Dedifferentiated amniotic fluid mesenchymal stem cell (primary cell): Measurements from ENCODE around the gene MKI67.
"Not testable (repeated sequence)": the region's sequence is repeated elsewhere in the genome, so short reads cannot be mapped to it uniquely, and the experiment has no call there.

Experiments used
- DNase-seq: peaks from one replicate; pipeline ENCODE4 v3.0.0-alpha.2; 2016; ENCODE audit errors: extremely low spot score

The MKI67 gene, protein sequence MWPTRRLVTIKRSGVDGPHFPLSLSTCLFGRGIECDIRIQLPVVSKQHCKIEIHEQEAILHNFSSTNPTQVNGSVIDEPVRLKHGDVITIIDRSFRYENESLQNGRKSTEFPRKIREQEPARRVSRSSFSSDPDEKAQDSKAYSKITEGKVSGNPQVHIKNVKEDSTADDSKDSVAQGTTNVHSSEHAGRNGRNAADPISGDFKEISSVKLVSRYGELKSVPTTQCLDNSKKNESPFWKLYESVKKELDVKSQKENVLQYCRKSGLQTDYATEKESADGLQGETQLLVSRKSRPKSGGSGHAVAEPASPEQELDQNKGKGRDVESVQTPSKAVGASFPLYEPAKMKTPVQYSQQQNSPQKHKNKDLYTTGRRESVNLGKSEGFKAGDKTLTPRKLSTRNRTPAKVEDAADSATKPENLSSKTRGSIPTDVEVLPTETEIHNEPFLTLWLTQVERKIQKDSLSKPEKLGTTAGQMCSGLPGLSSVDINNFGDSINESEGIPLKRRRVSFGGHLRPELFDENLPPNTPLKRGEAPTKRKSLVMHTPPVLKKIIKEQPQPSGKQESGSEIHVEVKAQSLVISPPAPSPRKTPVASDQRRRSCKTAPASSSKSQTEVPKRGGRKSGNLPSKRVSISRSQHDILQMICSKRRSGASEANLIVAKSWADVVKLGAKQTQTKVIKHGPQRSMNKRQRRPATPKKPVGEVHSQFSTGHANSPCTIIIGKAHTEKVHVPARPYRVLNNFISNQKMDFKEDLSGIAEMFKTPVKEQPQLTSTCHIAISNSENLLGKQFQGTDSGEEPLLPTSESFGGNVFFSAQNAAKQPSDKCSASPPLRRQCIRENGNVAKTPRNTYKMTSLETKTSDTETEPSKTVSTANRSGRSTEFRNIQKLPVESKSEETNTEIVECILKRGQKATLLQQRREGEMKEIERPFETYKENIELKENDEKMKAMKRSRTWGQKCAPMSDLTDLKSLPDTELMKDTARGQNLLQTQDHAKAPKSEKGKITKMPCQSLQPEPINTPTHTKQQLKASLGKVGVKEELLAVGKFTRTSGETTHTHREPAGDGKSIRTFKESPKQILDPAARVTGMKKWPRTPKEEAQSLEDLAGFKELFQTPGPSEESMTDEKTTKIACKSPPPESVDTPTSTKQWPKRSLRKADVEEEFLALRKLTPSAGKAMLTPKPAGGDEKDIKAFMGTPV (N-terminal part only)

DNA sequence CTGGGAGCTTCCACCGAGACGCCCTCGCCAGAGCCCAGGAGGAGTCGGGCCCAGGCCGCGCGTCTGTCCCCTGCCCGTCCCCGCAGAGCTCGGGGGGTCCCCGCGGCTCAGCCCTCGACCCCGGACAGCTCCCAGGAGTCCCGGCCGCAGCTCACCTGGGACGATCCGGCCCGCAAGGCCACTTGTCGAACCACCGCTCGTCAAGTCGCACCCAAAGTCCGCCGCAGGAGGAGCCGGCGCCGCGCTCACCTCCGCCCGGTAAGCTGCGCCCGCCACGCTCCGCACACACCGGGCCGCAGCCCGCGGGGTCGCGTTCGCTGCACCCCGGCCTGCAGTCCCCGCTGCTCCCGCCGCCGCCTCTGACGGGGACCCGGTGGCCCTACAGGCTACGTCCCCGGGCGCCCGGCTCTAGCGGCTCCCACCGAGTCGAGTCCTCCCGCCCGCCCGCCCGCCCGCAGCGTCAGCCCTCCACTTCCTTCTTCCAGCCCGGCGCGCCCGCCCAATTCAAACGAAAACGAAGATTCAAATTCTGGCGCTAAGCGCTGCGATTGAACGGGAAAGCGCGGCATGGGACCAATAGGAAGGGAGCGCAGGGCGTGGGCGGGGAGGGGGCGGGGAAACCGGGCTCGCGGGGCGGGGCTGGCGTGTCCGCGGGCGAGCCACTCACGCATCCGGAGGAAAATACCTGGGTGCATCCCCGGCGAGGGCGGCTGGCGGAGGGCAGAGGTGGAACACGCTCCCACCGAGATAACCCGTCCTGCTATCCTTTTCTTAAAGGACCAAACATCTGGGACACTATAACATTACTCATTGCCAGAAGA lies at the start of gene MKI67:
Gene MKI67, minus strand, starts transcription at position 480 of the 821 bp plus-strand sequence. CDS start 756 bp downstream, outside the sequence.
- DNase-seq = peak; percentile 73

DNA sequence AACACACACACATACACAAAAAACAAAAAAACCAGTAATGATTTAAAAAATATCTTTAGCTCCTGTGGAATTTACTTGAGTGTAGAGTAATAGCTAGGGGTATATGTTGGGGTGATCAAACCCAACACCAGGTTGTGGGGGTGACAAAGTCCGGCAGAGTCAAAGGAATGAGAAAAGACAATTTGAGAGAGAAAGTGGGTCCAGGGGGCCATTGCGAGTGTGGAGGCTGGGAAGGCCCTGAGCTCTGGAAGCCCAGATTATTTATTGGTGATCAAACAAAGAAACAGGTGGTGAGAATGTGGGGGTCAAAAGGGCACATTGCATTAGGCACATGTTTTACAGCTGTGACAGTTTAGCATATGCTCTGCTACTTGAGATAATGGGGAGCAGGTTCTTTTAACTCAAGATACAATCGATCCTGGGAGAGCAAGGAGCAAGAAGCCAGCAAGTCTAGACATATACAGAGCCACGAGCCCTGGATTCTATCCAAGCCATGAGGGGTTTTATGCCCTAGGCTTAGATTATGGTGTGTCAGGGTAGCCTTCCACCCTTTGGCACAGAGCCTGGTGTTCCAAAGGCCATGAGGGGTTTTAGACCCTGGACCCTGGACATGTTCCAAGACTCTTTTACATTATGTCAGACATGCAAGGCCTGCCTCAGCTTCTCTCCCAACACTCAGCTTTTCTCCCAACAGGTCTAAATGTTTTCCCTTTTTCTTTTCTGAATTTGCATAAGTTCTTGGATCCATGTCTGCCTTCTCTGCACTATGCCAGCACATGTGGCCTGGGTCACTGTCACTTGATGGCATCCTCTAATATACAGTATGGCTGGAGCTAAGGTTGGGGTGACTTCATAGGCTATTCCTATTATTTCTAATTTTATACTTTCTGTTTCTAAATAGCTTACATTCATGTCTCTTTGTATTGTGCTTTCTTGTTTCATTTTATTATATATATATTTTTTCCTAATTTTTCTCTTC lies 48.6 kb upstream of the MKI67 start:
- no peak for DNase-seq

DNA sequence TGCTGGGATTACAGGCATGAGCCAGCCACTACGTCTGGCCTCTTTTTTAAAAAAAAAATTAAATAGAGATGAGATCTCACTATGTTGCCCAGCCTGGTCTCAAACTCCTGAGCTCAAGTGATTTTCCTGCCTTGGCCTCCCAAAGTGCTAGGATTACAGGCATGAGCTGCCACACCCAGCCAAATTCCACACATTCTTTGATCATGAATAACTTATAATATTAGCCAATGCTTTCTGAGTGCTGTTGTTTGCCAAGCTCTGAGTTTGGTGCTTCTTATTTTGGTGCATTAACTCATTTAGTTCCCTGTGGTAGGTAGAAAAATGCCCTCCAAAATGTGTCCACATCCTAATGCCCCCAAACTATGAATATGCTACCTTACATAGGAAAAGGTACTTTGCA lies 47.2 kb upstream of the MKI67 start:
- DNase-seq = no peak

DNA sequence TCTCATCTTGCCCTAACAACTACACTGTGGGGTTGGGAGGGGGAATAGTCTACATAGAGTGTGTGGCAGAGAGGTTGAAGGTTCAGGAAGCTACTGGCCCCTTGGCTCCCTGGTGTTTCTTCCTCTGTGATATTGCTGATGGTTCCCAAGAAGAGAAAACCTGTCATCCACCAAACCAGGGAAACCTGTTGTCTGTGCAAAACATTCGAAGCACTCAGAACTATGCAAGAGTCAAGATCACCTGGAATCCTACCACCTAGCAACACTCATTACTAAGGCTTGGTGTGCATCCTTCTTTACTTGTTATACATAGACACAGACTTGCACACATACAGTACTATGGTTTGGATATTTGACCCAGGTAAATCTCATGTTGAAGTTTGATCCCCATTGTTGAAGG lies 46.5 kb upstream of the MKI67 start:
- no peak for DNase-seq

DNA sequence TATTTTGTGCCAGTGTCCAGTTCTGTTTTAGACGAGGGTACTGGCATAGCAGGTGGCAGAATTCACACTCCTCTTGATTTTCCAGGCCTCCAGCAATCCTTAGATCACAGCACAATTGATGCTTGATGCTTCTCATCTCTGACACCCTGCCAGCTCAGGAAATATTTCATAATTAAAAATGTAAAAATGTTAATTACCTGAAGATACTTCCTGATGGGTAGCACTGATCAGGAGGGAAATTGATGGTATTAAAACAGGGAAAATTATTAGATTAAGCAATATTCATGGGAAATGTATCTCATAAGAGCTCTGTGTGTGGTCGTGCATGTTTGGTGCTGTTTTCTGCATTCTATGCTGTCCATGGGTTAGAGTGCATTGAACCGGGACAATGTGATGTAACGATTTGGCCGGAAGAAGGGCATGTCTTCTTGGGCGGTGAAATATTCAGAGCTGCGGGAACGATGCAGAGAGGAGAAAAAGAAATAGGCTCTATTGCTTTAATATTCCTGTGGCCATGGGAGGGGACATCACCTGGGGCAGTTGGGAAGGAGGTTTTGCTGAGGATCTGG lies 43.7 kb upstream of the MKI67 start:
- no peak for DNase-seq

DNA sequence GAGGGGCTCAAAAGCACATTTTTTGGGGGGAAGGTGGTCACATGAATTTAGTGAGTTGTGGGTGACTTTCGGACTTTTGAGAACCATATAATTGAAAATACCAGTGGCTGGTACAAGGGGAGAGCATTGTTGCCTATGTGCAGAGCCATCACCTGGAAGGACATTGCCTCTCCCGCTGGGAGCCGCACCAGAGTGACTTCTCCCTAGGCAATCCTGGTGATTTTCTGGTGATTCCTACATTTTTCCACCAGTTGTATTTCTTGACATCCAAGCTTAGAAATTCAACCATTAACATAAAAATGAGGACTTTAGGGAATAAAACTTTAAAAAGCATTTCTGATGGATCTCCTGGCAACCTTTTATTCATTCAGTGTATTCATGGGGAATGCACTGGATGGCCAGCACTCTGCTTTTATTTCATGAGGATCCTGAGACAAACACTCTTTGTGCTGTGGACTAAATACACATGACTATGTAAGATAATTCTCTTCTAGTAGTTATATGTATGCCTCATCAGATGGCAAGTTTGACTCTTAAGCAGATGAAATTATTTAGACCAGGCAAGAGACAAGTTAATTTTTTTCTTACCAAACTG lies 41.8 kb upstream of the MKI67 start:
- DNase-seq = no peak

DNA sequence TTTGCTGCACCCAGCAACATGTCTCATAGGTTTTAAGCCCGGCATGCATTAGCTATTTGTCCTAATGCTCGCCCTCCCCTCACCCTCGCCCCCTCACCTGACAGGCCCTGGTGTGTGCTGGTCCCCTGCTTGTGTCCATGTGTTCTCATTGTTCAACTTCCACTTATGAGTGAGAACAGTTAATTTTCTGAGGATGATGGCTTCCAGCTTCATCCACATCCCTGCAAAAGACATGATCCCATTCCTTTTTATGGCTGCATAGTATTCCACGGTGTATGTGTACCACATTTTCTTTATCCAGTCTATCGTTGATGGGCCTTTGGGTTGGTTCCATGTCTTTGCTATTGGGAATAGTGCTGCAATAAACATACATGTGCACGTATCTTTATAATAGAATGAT lies 40.9 kb upstream of the MKI67 start:
- not testable (repeated sequence) for DNase-seq

DNA sequence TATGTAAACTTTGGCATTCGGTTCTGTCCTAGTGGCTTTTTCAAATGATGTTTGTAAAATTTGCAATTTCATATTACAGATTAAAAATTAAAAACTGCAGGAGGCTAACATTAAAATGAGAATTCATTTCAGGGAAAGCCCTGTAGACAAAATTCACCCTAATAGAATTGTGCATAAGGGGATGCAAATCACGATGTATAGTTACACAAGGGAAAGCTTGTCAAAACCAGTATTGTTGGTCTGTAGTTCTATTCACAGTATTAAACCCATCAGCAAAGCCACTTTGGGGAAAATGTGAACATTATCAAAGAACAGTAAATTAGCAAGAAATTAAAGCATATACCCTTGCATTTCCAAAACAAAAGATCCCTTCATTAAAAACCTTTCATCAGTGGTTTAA lies 39.9 kb upstream of the MKI67 start:
- DNase-seq = no peak

DNA sequence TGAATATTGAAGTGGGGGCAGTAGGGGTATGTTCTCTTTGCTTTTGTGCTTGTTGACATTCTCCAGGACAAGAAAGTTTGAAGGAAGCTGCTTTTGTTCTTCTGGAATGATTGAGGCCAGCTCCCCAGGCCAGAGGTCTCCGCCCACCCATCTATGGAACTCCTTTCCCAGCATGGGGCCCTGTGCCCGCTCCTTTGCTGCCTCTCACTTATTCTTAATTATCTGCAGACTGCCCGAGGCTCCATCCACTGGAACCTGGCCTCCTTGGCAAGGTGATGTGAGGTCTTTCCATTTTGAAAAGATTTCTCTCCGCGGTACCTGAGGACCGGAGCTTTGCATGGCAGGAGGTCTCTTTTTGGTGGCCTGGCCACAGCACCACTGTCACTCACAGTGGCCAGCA lies 39.3 kb upstream of the MKI67 start:
- no peak for DNase-seq

DNA sequence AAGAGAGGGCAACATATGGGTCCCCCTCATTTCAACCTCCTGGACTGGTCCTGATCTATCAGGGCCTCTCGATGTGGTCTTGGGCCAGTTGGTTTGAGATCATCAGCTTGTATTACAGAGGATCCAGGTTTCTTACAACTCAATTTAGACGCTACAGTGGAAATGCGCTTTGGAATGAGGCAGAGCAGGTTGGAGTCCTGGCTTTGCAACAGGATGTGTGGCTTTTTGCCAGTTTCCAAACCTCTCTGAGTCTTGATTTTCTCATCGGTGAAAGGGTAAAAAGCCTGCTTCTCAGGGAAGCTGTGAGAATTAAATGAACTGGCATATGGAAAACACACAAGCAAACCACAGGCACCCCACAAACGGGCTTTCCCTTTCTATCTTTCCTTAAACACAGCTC lies 37.5 kb upstream of the MKI67 start:
- no peak for DNase-seq

DNA sequence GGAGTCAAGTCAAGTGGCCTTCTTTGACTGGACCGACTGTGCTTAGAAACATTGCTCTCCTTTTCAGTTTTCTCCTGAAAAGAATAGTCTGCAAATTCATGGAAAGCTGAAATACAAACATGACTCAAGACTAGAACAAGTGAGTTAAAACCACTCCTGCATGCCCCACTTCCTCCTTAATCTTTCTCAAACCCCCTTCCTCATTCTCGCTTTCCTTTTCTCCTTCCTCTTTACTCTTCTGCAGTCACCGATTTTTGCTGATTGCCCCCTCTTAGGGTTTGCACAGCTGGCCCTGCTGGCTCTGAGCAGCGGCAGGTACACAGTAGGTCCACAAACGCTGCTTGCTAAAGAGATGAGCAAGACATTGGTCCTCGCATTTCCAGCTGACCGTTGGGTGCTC lies 34.8 kb upstream of the MKI67 start:
- no peak for DNase-seq

DNA sequence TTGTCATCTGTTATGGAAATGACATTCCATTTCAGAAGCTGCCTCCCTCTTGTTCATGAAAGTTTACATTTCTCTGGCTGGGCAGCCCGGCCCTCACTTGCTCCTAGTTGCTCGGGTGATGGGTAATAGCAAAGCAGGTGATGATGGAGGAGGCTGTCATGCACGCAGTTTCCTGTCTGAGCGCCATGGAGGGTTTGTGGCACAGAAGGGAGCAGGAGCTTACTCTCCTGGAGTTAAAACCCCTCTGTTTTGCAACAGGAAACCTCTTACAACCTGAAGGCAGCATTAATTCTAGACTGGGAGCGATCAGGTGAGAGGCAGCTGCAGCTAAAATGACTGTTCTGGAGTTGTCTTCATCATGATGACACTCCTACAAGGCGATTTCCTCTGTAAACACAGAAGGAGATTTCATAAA lies 34.1 kb upstream of the MKI67 start:
- no peak for DNase-seq

DNA sequence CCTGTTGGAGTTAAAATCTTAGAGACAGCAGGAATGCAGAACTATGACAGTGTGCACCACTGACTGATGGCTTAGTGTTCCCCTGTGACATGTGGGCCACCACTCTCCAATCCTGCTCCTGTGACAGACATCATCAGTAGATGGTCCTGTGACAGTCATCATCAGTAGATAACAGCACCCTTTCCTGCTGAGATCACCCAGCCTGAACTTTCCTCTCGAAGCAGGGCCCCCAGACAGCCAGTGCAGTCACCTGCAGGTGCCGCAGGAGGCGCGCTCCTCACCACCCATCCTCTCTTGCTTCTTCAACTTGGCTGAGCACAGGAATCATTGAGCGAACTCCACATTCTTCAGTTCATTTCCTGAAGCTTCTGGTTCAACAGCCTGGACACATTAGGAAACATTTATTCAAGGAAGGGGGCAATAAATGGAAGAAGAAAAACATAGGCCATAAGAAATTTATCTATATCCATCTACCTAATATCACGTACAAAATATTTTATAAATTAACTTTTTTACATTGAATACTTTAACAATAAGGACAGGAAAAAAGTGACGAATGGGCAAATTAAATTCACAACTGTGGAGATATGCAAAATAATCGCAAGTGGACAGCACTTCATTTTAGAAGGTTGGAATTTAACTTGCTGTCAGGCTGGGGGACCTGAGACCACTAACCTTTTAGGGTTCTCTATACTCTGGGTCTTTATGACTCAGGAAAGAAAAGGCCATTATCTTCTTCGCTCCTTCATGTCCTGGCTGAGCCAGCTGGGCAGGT lies 32.0 kb upstream of the MKI67 start:
- DNase-seq = no peak

DNA sequence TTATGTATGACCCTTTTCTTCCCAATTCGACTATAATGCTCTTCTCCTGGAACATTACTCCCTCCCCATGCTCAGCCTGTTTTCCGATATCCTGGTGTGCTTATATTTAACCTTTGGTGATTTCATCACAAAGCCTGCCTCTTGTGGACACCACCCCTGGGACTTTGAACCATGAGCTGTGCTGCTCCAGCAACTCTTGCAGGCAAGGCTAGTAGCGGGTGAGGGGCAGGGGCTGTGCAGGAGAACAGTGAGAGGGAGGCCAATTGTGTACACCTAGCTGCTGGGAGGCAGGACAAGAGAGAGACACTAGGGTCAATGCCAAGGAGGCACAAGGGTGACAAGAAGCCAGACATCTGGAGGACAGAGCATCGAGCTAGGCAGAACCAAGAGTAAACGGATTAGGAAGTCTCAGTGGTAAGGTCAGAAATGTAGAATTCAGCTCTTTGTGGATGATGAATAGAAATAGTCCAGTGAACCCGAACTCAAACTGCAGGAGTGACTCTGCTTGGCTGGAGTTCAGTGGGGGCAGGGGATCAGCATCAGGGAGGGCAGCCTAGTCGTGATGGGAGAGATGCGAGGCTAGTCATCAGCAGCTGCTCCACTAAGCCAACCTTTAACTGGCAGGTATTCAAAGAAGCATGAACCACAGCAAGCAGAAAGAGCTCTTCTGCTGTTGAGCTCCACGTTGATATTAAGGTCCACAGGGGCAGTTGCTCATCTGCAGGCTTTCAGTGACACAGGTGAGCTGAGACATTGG lies 31.0 kb upstream of the MKI67 start:
- DNase-seq = no peak

DNA sequence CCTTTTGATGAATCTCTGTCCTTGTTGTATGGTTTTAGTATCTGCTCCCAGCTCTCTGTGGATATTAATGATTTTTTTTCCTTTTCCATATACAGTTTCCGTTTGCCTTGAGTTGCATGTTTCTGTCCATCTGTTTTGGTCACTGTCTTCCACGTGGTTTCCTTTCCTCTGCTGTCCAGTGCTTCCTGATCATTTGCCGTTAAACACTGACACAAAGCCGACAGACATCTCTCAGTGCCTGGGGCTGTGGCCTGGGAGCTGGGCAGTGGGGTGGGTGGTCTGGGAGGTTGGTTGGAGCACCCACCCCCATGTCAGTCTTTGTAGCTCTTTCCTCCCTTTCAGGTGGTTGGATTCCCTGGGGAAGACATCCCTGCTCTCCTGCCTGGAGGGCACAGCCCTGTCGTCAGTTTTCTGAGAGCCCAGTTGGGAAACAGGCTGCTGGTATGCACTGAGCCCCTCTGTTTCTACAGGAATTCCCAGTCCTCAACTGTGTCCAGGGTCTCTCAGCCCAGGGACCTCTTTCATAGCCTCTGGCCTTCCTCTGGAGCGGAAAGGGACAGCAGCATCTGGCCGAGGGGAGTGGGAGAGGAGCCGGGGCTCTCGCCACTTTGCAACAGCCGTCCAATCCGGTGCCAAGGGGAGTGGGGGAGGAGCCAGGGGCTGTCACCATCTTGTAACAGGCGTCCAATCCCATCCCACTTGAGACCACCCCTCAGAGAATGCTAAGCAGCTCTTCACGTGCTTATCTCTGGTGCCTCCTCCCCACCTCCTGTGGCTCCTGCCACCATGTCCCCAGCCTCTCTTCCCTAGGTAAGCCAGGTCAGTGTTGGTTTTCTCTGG lies 26.7 kb upstream of the MKI67 start:
- no peak for DNase-seq

DNA sequence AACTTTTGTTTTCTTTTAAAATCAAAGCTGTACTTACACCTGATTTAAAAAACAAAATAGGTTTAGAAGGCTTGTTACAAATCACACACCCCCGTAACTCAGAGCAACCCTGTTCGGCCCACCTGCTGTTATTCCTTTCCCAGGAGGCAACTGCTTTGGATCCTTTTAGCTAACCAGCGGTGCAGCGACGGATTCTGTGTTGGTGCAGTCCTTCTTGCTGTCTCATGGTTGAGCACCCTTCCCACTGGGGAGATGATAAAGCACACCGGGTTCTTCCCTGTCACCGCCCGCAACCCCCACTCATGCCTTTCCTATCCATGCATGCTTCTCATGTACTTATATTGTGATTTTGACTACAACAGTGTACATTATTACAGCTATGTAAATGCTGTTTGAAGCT lies 24.8 kb upstream of the MKI67 start:
- DNase-seq = no peak

DNA sequence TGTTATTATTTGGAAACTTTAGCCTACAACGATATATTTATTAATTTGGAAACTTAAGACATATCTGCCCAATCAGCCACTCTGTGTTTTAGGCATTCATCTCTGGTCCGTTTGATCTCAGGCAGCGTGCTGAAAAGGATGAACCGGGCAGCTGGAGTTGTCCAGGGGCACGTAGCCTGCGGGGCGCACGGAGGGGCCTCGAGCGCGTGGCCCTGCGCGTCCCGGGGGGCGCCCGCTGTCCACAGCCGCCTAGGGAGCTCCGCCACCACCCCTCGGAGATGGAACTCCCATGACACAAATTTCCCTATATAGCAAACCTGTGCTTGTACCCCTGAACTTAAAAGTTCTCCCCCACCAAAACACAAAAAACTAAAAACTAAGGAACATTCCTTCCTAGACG lies 24.3 kb upstream of the MKI67 start:
- DNase-seq = no peak
